Left lung (tissue), 10 donors: ENCODE results near the gene TRPM5. TPM values are rescaled to one million over a fixed set of nuclear protein-coding genes. Genes with fewer than 3 reads are reported as not detected.

Experiments
- ATAC-seq: fragments of 200-7000 bp; cut with Tn5 transposase; one replicate; pipeline ENCODE4 v1.9.1; 2020; ENCODE audit warnings: moderate library complexity
- DNase-seq, 4 donors: peaks; one replicate each; pipeline ENCODE4 v3.0.0-alpha.2; 2013 to 2020
- H3K27ac ChIP-seq, 2 donors: fragments of 200-600 bp; sonication (generic) in 1 of 2; one replicate each; pipeline versions ENCODE4 v1.5.0 to v1.8.0; 2020 to 2021
- H3K27me3 ChIP-seq, 2 donors: fragments of 200-600 bp; sonication (generic) in 1 of 2; one replicate each; pipeline versions ENCODE4 v1.5.0 to v1.8.0; 2020 to 2021
- H3K36me3 ChIP-seq, 2 donors: fragments of 200-600 bp; sonication (generic) in 1 of 2; one replicate each; pipeline versions ENCODE4 v1.5.0 to v1.8.0; 2020 to 2021
- H3K4me1 ChIP-seq, 2 donors: fragments of 200-600 bp; one replicate each; pipeline ENCODE4 v1.8.0; 2021
- H3K4me3 ChIP-seq, 2 donors: fragments of 200-600 bp; sonication (generic) in 1 of 2; one replicate each; pipeline versions ENCODE4 v1.5.0 to v1.8.0; 2020 to 2021; ENCODE audit warnings: mild to moderate bottlenecking in 1 of 2
- H3K9me3 ChIP-seq, 2 donors: fragments of 200-600 bp; sonication (generic) in 1 of 2; one replicate each; pipeline versions ENCODE4 v1.5.0 to v1.8.0; 2020 to 2021
- CTCF ChIP-seq, 2 donors: fragments of 200-600 bp; sonication (generic) in 1 of 2; IDR thresholded peaks; one replicate each; pipeline versions ENCODE4 v1.5.0 to v1.8.0; 2021; ENCODE audit warnings: antibody characterized with exemption in 2 of 2
- intact Hi-C, 2 donors: fragments of 100-400 bp; cut with DNase I; formaldehyde crosslinking; loops; one replicate each; pipeline versions ENCODE4 v1.11.2 to v1.14.2; 2022
- polyA plus RNA-seq, 6 donors: library from polyadenylated mRNA; unstranded; fragments of 120-200 nt; gene quantifications; one replicate each; pipeline ENCODE4 v1.2.1, GENCODE V29; 2013; ENCODE audit not compliant: insufficient read length in 6 of 6
- total RNA-seq, 2 donors: library from RNA; stranded (reverse); fragmentation: NEBNext Ultra II Directional; extraction: Animal tissue kit (Norgen Biotek cat#: 25700); gene quantifications; one replicate each; pipeline ENCODE4 v1.2.1, GENCODE V29; 2021
- donor health status: DM: no; HTN: yes; CAD: no.
- donor health status: DM: no; HTN: no; CAD: no.

TRPM5 gene
- total and polyA plus RNA-seq, 8 donors, result 0.14 to 0.40 (median 0.31) TPM; not detected in 2

- no peak overlapping the region for H3K27ac ChIP-seq
- peaks cover 0 to 6% of the 10 kb centered on the region in 2 donors for H3K27me3 ChIP-seq
- H3K4me3 ChIP-seq, result no peak overlapping the region
- ATAC-seq (no peak), DNase-seq (peak in 2 of 4 donors; percentile 22 to 63)
- no peaks in the 10 kb centered on the region for H3K9me3 ChIP-seq
- no peaks in the 10 kb centered on the region for H3K4me1 ChIP-seq
- intact Hi-C loops, result no loop called here
- TF ChIP-seq CTCF (IDR thresholded peaks at IDR 0.05), result no peak
- H3K36me3 ChIP-seq, result no peaks in the 10 kb centered on the region
These were observed 11.0 kb downstream of the TRPM5 start for GRCh38 chr11:2433106-2433925.

GRCh38 chr11:2432628-2433071, 11.7 kb downstream of the TRPM5 start:
- intact Hi-C loops, result no loop called here
- peaks cover 0 to 6% of the 10 kb centered on the region in 2 donors for H3K27me3 ChIP-seq
- no peaks in the 10 kb centered on the region for H3K36me3 ChIP-seq
- H3K27ac ChIP-seq, result no peak overlapping the region
- H3K4me1 ChIP-seq, result no peaks in the 10 kb centered on the region
- ATAC-seq (no peak), DNase-seq (peak in 1 of 4 donors; percentile 59)
- H3K4me3 ChIP-seq, result no peak overlapping the region
- H3K9me3 ChIP-seq, result no peaks in the 10 kb centered on the region
- TF ChIP-seq CTCF (IDR thresholded peaks at IDR 0.05), result no peak

GRCh38 chr11:2432171-2432621, 12.1 kb downstream of the TRPM5 start:
- ATAC-seq (no peak), DNase-seq (peak in 2 of 4 donors; percentile 29 to 68)
- no peaks in the 10 kb centered on the region for H3K9me3 ChIP-seq
- H3K27ac ChIP-seq, result no peak overlapping the region
- no peaks in the 10 kb centered on the region for H3K4me1 ChIP-seq
- no peak for TF ChIP-seq CTCF (IDR thresholded peaks at IDR 0.05)
- intact Hi-C loops, result no loop called here
- peaks cover 0 to 1% of the 10 kb centered on the region in 2 donors for H3K27me3 ChIP-seq
- no peak overlapping the region for H3K4me3 ChIP-seq
- no peaks in the 10 kb centered on the region for H3K36me3 ChIP-seq

GRCh38 chr11:2431395-2431794, 12.9 kb downstream of the TRPM5 start:
- Histone ChIP-seq H3K4me1 (no peaks in the 10 kb centered on the region), H3K27ac (no peak overlapping the region), H3K4me3 (no peak overlapping the region), H3K9me3 (no peaks in the 10 kb centered on the region), H3K27me3 (no peaks in the 10 kb centered on the region), H3K36me3 (no peaks in the 10 kb centered on the region)
- DNase-seq (no peak), ATAC-seq (no peak)
- no peak for TF ChIP-seq CTCF (IDR thresholded peaks at IDR 0.05)
- intact Hi-C loops, result no loop called here

GRCh38 chr11:2428322-2428795, 16.0 kb downstream of the TRPM5 start:
- Histone ChIP-seq H3K27me3 (no peaks in the 10 kb centered on the region), H3K27ac (no peak overlapping the region), H3K4me1 (no peaks in the 10 kb centered on the region), H3K36me3 (no peaks in the 10 kb centered on the region), H3K9me3 (no peaks in the 10 kb centered on the region), H3K4me3 (no peak overlapping the region)
- peak; percentile 87 to 94 for TF ChIP-seq CTCF (IDR thresholded peaks at IDR 0.05)
- peak; percentile 91 for ATAC-seq
- intact Hi-C loops, result loop anchor here (5.0 to 10.0 kb wide), 3 partner anchors 99 to 459 kb away; partner anchors contain the start of gene CDKN1C (in 1 of the 2)
- peak in 3 of 4 donors; percentile 75 to 92 (median 81) for DNase-seq
